ENCODE results near the gene SPAG9.

Gene SPAG9

DNA sequence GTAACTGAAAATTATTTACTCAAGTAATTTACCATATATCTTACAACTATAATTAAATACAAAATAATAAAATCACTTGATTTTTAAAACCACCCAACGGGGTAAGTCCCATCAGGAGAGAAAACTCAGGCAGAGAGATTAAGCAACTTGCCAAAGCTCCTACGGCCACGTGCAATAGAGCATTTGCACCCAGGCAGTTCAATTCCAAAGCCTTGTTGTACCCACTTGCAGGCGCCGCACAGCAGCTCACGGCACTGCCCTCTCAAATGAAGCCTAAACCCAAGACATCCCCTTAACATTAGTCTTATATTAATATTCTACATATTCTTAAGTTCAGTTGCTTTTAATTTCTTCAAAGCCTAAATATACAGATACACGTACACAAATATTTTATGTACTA, 75.7 kb downstream of the SPAG9 start:
- DNase-seq (ENCODE audit: low read depth), result no peak

GRCh38 chr17:51036084-51036483, 84.6 kb downstream of the SPAG9 start:
- DNase-seq (ENCODE audit: low read depth), result no peak

GRCh38 chr17:51035431-51035830, 85.2 kb downstream of the SPAG9 start:
- no peak for DNase-seq (ENCODE audit: low read depth)

- DNase-seq (ENCODE audit: low read depth), result no peak
Observed at GRCh38 chr17:51034800-51035199, 85.9 kb downstream of the SPAG9 start.

GRCh38 chr17:51032850-51033249, 87.8 kb downstream of the SPAG9 start:
- DNase-seq (ENCODE audit: low read depth), result no peak

- DNase-seq (ENCODE audit: low read depth), result no peak
Observed at GRCh38 chr17:51029568-51030463, 90.9 kb downstream of the SPAG9 start.

- no peak for DNase-seq (ENCODE audit: low read depth)
Observed at GRCh38 chr17:51029142-51029541, 91.5 kb downstream of the SPAG9 start.

GRCh38 chr17:51028176-51028863, 92.3 kb downstream of the SPAG9 start:
- DNase-seq (ENCODE audit: low read depth), result no peak

DNA sequence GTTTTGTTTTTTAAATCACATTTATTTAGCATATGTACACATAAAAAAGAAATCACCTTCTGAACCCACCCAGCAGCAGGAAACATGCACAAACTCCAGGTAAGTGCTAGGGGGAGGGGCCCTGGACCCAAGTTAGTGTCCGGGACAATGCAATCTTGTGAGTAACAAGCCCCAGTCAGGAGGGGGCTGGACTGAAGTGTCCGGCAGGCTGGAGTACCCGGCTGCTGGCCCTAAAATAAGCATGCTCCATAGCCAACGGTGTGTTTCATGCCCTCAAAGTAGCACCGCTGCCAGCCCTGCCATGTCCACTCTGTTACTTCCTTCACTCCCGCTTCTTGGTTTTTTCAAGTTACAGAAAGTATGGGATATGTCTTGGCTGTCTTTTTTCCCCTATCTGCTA, 102.1 kb downstream of the SPAG9 start:
- DNase-seq (ENCODE audit: low read depth), result no peak

DNA sequence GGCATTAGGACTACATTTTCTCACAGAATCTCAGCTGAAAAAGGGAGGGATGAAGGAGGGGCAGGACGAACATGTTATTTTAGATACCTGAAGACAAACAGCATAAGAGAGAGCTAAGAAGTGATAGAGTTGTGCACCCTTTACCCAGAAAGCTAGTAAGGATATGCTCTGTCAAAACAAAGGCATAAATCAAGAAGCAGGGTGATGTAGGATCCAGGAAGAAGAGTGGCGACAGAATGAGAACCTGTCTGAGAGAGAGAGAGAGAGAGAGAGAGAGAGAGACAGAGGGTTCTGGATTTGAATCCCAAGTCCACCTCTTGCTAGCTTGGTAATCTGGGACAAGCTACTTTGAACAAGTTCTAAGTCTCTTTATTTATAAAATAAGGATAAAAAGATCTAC, 103.4 kb downstream of the SPAG9 start:
- DNase-seq (ENCODE audit: low read depth), result no peak

DNA sequence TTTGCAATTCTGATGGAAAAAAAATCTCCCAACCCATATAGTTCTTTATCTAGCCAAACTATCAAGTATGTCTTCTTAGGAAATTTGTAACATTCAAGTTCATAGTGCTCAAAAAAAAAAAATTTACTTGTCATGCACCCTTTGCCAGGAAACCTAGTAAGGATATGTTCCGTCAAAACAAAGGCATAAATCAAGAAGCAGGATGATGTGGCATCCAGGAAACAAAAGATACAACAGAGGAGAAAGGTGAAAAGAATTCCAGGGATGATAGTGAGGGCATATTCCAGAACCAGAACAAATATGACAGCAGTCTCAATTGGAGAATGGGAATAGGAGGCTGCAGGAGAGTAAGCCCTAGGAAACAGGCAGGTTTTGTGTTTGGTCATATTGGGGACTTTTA, 104.6 kb downstream of the SPAG9 start:
- DNase-seq (ENCODE audit: low read depth), result no peak

DNA sequence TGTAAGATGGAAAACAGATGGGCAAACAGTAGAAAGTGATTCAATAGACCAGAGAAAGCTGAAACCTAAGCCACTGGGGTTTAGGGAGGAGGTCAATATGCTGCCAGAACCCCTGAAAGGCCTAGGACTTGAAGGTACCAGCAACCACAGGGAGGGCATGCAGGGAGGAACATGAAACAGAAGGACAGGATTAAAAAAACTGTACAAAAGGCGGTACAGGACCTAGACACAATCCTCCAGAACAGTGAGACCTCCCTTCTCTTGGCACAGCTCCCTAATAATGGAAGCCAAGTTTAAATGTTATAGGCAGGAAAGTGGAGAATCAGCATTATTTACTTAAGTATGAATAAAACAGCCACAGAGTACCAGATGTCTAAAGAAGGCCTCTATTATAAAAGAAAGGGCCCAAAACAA, 105.5 kb downstream of the SPAG9 start:
- DNase-seq (ENCODE audit: low read depth), result no peak

GRCh38 chr17:51014129-51014528, 106.5 kb downstream of the SPAG9 start:
- no peak for DNase-seq (ENCODE audit: low read depth)

DNA sequence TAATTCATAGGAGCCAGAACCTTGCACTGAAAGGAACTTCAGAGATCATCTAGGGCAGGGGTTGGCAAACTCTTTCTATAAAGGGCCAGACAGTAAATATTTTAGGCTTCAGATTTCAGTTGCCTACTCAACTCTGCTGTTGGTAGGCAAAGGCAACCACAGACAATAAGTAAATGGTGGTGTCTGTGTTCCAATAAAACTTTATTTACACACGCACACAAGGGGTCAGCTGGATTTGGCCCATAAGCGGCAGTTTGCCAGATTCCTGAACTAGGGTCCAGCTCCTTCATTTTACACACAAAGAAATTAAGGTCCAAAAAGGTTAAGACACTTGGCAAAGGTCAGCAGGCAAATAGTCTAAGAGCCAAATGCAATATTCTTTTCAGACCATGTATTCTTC, 107.3 kb downstream of the SPAG9 start:
- DNase-seq (ENCODE audit: low read depth), result no peak

DNA sequence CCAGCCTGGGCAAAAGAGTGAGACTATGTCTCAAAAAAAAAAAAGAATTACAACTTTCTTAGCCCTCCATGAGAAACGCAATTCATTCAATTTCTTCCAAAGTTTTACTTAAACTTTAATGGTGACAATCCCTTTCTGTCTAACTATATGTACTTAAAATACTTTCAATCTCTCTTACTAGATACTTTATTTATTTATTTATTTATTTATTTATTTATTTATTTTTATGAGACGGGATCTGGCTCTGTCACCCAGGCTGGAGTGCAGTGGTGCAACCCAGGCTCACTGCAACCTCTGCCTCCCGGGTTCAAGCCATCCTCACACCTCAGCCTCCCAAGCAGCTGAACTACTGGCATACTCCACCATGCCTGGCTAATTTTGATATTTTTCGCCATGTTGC, 108.1 kb downstream of the SPAG9 start:
- DNase-seq (ENCODE audit: low read depth), result no peak

- no peak for DNase-seq (ENCODE audit: low read depth)
Observed at GRCh38 chr17:51010173-51010675, 110.4 kb downstream of the SPAG9 start.

DNA sequence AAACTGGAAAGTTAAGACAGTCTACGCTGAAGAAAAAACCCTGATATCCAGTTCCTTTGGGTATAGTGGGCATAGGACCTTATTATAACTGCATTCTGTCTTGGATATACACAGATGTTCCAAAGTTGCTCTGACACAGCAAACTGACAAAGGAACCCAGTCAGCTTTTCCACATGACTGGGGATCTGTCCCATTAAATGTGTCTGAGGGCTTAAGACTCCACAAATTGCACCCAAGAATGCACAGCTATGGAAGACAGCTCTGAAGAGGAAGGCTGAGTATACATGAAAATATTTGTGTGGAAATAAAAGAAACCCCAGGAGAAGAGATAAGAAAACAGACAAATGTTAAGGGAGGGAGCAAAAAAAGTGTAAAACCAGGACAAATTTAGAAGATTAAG, 114.1 kb downstream of the SPAG9 start:
- no peak for DNase-seq (ENCODE audit: low read depth)

- DNase-seq (ENCODE audit: low read depth), result no peak
Observed at GRCh38 chr17:51005768-51006167, 114.9 kb downstream of the SPAG9 start.

GRCh38 chr17:51004249-51004648, 116.4 kb downstream of the SPAG9 start:
- DNase-seq (ENCODE audit: low read depth), result no peak

DNA sequence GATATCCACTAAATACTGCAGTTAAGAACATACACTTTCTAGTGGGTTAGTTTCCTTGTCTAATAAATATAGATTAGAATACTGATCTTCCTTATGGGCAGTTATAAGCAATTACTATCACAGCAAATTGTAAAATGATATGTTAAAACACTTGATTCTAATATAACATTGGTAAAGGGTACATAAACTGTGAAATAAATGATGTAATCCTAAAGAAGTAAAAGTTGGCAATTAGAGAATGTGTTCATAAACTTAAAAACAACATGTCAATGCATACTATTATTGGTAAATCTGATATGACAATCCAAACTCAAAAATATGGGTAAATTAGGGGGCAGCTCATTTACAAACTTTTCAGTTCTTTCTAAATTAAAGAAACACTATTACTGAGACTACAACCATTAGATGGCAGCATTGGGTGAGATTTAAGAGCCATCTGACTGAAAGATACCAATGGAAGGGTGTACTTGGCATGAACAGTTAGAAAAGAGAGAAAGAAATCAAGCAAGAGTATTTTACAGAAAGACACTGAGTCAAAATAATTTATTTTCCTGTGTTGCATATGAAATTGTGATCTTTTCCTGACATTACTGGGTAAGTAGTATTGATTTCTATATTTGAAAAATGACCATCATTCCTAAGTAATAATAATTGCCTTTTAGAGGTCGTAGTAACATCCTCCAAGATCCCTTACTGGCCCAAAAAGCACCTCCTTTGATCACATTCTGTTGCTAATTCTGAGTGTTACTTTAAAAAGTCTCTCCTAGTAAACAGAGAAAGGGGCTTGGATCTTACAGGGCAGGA, 119.6 kb downstream of the SPAG9 start:
- no peak for DNase-seq (ENCODE audit: low read depth)

DNA sequence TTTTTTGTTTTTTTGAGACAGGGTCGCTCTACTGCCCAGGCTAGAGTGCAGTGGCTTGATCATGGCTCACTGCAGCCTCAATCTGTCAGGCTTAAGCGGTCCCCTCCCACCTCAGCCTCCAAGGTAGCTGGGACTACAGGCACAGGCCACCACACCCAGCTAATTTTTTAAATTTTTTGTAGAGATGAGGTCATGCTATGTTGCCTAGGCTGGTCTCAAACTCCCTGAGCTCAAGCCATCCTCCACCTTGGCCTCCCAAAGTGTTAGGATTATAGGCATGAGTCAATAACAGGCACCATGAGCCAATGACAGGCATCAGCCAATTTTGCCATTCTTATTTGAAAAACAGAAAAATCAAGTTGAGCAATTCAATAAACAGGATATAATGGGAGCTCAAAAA, 125.0 kb downstream of the SPAG9 start:
- DNase-seq (ENCODE audit: low read depth), result no peak

GRCh38 chr17:50993544-50993943, 127.1 kb downstream of the SPAG9 start:
- no peak for DNase-seq (ENCODE audit: low read depth)

DNA sequence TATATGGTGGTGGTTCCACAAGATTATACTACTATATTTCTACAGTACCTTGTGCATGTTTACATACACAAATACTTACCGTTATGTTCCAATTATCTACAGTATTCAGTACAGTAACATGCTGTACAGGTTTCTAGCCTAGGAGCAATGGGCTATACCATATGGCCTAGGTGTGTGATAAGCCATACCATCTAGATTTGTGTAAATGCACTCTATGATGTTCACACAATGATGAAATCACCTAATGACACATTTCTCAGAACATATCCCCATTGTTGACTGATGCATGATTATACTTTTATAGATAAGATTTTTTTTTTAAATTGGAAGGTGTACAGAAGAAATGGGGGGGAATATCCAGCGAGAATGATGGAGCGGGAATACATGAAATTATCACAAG, 131.5 kb downstream of the SPAG9 start:
- no peak for DNase-seq (ENCODE audit: low read depth)
